IgD-negative memory B cell (primary cell): ENCODE measurements around the gene PSMD13. TPM values are rescaled to one million over a fixed set of nuclear protein-coding genes. Genes with fewer than 3 reads are reported as not detected.

Source experiments
- H3K27ac Mint-ChIP-seq, 3 donors: one replicate each; pipeline ENCODE4 v1.8.0; 2020 to 2022; ENCODE audit warnings: mild to moderate bottlenecking in 3 of 3, mixed read lengths in 3 of 3, moderate library complexity in 1 of 3
- H3K27me3 Mint-ChIP-seq: one replicate; pipeline ENCODE4 v1.8.0; 2021; ENCODE audit warnings: mixed read lengths
- H3K36me3 Mint-ChIP-seq: one replicate; pipeline ENCODE4 v1.8.0; 2020; ENCODE audit warnings: mild to moderate bottlenecking, mixed read lengths
- H3K4me1 Mint-ChIP-seq, 3 donors: one replicate each; pipeline ENCODE4 v1.8.0; 2020 to 2022; ENCODE audit warnings: mixed read lengths in 3 of 3, mild to moderate bottlenecking in 1 of 3
- H3K4me3 Mint-ChIP-seq, 4 donors: one replicate each; pipeline ENCODE4 v1.8.0; 2020 to 2022; ENCODE audit warnings: mild to moderate bottlenecking in 4 of 4, mixed read lengths in 4 of 4, moderate library complexity in 3 of 4
- H3K9me3 Mint-ChIP-seq, 3 donors: one replicate each; pipeline ENCODE4 v1.8.0; 2020 to 2021; ENCODE audit warnings: mixed read lengths in 3 of 3, mild to moderate bottlenecking in 1 of 3
- polyA plus RNA-seq: library from polyadenylated mRNA; unstranded; fragments of 300-500 nt; fragmentation: Illumina TruSeq; gene quantifications from one replicate; pipeline ENCODE4 v1.2.3, GENCODE V29; 2021

Gene PSMD13
- polyA plus RNA-seq, 1 donor from 2014 or later: 179 TPM

DNA sequence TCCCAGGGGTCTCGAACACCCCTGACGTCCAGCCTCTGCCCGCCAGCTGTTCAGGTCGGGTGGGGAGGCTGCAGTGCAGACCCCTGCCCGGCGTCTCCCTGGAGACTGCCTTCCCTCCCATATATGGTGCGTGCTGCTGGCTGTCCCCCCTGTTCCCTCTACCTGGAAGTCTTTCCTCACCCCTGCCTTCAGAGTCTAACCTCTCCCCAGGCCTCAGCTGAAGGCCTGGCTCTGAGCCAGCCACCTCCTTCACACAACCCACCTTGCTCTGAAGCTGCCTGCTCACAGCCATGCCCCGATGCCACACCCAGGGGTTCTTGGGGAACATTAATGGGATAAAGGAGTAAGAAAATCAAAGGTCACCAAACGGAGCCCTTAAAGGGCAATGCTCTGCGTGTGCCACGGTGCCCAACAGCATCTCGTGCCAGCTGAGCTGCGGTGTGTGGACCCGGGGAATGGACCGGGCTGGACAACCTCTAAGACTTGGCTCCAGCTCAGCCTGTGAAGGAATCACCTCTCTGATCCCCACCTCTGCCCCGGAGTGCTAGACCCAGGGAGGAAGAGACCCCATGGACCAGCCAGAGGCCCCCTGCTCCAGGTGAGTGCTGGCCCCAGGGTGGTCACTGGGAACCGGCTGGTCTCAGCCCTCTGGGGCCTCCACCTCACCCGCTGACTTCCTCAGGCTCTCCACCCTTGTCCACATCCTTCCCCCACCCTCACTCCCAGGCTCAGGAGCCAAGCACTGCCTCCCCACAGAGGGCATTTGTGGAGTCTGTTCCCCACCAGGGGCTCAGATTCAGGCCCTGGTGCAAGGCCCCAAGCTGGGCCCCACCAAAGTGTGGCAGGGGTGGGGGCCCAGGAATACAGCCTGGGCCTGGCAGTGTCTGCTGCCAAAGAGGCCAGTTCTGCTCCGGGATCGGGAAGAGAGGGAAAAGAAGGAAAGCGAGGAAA, 41.5 kb downstream of the PSMD13 start, which contains the start of gene NLRP6:
Gene NLRP6, plus strand, starts transcription at position 407 of the 951 bp plus-strand sequence. Its CDS starts 163 bp downstream, at position 570.
- Mint-ChIP-seq H3K27ac (peak within 1 kb of the TSS in 2 of 3 donors; percentile 29 to 76), H3K27me3 (peaks cover 16% of the 10 kb centered on the region), H3K36me3 (peaks cover 1% of the 10 kb centered on the region), H3K4me3 (peak within 1 kb of the TSS in 3 of 4 donors; percentile 48 to 84 (median 55)), H3K9me3 (no peaks in the 10 kb centered on the region), H3K4me1 (peaks cover 16 to 26% (median 24%) of the 10 kb centered on the region in 3 donors)

DNA sequence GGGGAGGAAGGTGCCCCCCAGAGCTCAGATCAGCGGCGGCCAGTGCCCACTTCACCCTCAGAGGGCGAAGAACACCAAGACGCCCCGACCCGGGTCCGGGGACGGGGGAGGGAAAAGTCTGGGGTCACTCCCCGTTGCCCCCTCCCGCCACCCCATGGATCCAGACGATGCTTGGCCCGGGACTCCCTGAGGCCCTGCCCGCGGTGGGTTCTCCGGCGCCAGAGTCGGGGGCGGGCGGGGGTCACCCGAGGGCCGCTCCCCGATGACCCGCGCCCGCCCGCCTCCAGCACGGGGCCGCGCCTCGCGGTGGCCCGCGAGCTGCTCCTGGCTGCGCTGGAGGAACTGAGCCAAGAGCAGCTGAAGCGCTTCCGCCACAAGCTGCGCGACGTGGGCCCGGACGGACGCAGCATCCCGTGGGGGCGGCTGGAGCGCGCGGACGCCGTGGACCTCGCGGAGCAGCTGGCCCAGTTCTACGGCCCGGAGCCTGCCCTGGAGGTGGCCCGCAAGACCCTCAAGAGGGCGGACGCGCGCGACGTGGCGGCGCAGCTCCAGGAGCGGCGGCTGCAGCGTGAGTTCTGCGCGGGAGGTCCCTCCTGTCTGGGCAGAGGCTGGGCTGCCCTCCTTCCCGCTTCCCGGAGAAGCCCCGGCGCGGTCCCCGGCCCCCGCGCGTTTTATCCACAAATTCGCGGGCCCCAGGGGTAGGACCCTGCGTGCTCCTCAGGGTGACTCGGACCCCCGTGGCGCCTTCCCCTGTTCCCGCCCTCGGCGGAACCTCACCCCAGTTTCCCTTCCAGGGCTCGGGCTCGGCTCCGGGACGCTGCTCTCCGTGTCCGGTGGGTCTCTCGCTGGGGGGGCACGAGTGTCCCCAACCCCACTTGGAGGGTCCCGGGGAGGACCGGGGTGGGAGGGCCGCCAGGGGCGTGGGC, 42.5 kb downstream of the PSMD13 start:
- H3K4me1 Mint-ChIP-seq: peaks cover 16 to 24% (median 24%) of the 10 kb centered on the region in 3 donors
- peak overlapping the region in 3 of 4 donors; percentile 34 to 85 (median 84) for H3K4me3 Mint-ChIP-seq
- H3K27me3 Mint-ChIP-seq: peaks cover 19% of the 10 kb centered on the region
- no peaks in the 10 kb centered on the region for H3K9me3 Mint-ChIP-seq
- peaks cover 1% of the 10 kb centered on the region for H3K36me3 Mint-ChIP-seq
- H3K27ac Mint-ChIP-seq: no peak overlapping the region

DNA sequence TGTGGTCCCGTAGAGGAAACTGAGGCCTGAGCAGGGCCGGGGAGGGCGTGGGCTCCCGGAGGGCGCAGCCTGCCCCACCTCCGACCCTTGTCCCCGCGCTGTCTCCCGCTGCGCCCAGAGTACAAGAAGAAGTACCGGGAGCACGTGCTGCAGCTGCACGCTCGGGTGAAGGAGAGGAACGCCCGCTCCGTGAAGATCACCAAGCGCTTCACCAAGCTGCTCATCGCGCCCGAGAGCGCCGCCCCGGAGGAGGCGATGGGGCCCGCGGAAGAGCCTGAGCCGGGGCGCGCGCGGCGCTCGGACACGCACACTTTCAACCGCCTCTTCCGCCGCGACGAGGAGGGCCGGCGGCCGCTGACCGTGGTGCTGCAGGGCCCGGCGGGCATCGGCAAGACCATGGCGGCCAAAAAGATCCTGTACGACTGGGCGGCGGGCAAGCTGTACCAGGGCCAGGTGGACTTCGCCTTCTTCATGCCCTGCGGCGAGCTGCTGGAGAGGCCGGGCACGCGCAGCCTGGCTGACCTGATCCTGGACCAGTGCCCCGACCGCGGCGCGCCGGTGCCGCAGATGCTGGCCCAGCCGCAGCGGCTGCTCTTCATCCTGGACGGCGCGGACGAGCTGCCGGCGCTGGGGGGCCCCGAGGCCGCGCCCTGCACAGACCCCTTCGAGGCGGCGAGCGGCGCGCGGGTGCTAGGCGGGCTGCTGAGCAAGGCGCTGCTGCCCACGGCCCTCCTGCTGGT, 43.4 kb downstream of the PSMD13 start:
- Mint-ChIP-seq H3K9me3 (no peaks in the 10 kb centered on the region), H3K4me3 (peak overlapping the region; percentile 80 to 92 (median 84)), H3K27me3 (peaks cover 19% of the 10 kb centered on the region), H3K27ac (no peak overlapping the region), H3K4me1 (peaks cover 12 to 20% (median 19%) of the 10 kb centered on the region in 3 donors), H3K36me3 (peaks cover 1% of the 10 kb centered on the region)

DNA sequence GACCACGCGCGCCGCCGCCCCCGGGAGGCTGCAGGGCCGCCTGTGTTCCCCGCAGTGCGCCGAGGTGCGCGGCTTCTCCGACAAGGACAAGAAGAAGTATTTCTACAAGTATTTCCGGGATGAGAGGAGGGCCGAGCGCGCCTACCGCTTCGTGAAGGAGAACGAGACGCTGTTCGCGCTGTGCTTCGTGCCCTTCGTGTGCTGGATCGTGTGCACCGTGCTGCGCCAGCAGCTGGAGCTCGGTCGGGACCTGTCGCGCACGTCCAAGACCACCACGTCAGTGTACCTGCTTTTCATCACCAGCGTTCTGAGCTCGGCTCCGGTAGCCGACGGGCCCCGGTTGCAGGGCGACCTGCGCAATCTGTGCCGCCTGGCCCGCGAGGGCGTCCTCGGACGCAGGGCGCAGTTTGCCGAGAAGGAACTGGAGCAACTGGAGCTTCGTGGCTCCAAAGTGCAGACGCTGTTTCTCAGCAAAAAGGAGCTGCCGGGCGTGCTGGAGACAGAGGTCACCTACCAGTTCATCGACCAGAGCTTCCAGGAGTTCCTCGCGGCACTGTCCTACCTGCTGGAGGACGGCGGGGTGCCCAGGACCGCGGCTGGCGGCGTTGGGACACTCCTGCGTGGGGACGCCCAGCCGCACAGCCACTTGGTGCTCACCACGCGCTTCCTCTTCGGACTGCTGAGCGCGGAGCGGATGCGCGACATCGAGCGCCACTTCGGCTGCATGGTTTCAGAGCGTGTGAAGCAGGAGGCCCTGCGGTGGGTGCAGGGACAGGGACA, 44.1 kb downstream of the PSMD13 start:
- Mint-ChIP-seq H3K4me3 (peak overlapping the region; percentile 75 to 86 (median 80)), H3K9me3 (no peaks in the 10 kb centered on the region), H3K36me3 (peaks cover 1% of the 10 kb centered on the region), H3K27ac (peak overlapping the region in 2 of 3 donors; percentile 62 to 85), H3K27me3 (peaks cover 19% of the 10 kb centered on the region), H3K4me1 (peaks cover 11 to 15% (median 15%) of the 10 kb centered on the region in 3 donors)

DNA sequence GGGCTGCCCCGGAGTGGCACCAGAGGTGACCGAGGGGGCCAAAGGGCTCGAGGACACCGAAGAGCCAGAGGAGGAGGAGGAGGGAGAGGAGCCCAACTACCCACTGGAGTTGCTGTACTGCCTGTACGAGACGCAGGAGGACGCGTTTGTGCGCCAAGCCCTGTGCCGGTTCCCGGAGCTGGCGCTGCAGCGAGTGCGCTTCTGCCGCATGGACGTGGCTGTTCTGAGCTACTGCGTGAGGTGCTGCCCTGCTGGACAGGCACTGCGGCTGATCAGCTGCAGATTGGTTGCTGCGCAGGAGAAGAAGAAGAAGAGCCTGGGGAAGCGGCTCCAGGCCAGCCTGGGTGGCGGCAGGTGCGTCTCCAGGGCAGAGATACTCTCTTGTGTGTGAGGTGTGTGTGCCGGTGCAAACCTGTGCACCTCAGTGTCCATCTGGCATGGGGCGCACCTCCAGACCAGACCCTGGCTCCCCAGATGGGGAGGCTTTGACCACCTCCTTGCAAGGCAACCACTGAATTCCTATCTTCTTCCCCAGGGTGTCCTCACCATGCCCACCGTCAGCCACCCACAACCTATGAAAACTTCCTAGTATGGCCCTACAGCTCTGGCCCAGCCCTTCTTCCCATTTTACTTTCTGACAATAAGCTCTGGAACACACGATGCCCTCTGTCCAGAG, 44.8 kb downstream of the PSMD13 start:
- peaks cover 9 to 15% (median 13%) of the 10 kb centered on the region in 3 donors for H3K4me1 Mint-ChIP-seq
- H3K9me3 Mint-ChIP-seq: no peaks in the 10 kb centered on the region
- peaks cover 1% of the 10 kb centered on the region for H3K36me3 Mint-ChIP-seq
- peak overlapping the region in 2 of 3 donors; percentile 62 to 85 for H3K27ac Mint-ChIP-seq
- H3K4me3 Mint-ChIP-seq: peak overlapping the region; percentile 75 to 86 (median 80)
- H3K27me3 Mint-ChIP-seq: peaks cover 19% of the 10 kb centered on the region

DNA sequence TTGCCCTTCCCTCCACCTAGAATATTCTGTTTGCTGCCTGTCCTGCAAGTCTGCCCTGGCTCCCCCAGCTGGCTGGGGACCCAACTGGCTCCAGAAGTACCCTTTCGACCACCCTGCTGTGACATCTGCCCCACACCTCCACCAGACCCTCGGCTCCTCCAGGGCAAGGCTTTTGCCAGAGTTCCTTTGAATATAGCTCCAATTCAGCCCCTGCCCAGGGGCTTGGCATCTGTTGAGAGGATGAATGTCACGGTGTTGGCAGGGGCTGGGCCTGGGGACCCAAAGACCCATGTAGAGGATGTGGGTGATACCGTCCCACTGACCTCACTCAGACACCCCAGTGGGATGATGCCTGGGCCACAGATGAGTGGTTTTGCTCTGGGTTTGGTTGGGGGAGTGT, 45.4 kb downstream of the PSMD13 start:
- H3K36me3 Mint-ChIP-seq: peaks cover 1% of the 10 kb centered on the region
- H3K27me3 Mint-ChIP-seq: peaks cover 20% of the 10 kb centered on the region
- H3K4me1 Mint-ChIP-seq: peaks cover 8 to 19% (median 16%) of the 10 kb centered on the region in 3 donors
- H3K9me3 Mint-ChIP-seq: no peaks in the 10 kb centered on the region
- peak overlapping the region in 2 of 4 donors; percentile 63 to 75 for H3K4me3 Mint-ChIP-seq
- no peak overlapping the region for H3K27ac Mint-ChIP-seq

DNA sequence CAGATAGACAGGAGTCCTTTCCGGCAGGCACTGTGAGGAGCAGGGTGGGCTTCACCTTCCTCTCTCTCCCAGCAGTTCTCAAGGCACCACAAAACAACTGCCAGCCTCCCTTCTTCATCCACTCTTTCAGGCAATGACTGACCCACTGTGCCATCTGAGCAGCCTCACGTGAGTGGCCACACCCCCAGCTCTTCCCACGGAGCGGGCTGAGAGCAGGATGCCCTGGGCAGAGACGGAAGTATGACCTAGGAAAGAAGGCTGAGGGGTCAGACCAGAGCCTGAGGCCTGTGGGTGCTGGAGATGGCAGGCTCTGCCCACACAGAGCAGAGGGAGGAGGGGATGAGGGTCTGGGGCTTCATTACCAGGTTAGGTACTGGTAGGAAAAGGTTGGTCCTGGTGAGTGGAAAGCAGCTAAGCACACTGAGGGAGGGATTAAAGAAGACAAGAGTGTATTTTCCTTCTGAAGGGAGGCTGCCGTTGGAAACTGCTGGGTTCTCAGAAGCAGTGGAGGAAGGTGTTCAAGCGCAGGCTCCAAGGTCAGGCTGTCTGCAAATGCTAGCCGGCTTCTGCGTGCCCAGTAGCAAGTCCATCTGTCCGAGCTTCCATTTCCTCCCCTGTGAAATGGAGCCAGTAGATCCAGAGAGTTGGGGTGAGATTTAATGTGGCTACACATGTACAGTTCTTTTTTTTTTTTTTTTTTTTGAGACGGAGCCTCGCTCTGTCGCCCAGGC, 46.0 kb downstream of the PSMD13 start:
- H3K27me3 Mint-ChIP-seq: peaks cover 20% of the 10 kb centered on the region

DNA sequence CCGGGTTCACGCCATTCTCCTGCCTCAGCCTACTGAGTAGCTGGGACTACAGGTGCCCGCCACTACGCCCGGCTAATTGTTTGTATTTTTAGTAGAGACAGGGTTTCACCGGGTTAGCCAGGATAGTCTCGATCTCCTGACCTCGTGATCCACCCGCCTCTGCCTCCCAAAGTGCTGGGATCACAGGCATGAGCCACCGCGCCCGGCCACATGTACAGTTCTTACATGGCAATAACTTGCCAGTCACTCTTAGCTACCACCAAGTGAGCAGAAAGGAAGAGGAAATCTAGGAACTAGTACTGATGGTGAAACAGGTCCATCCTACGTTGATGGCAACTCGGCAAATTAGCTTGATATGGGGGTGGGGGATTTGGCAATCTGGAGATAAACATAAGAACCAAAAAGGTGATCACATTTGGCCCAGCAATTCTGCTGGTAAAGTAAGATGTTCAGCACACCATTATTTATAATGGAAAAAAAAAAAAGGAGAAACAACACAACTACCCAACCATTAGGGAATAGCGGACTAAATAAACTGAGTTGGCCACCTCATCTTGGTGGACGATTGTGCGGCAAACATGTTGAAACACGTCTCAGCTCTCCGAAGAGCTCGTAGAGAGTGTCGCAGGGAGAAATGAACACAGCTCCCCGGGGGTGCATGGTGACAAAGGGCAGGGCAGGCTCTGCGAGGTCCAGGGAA, 46.8 kb downstream of the PSMD13 start:
- peak overlapping the region in 2 of 4 donors; percentile 30 to 59 for H3K4me3 Mint-ChIP-seq
- peaks cover 21% of the 10 kb centered on the region for H3K27me3 Mint-ChIP-seq
- peak overlapping the region; percentile 1 to 69 (median 40) for H3K27ac Mint-ChIP-seq
- H3K36me3 Mint-ChIP-seq: peaks cover 1% of the 10 kb centered on the region
- H3K9me3 Mint-ChIP-seq: no peaks in the 10 kb centered on the region
- peaks cover 8 to 25% (median 18%) of the 10 kb centered on the region in 3 donors for H3K4me1 Mint-ChIP-seq

More for the DNA sequence above, 46.0 kb downstream of the PSMD13 start:
- Mint-ChIP-seq H3K36me3 (peaks cover 1% of the 10 kb centered on the region), H3K4me3 (peak overlapping the region in 2 of 4 donors; percentile 42 to 63), H3K27ac (peak overlapping the region in 1 of 3 donors; percentile 1), H3K4me1 (peaks cover 8 to 20% (median 18%) of the 10 kb centered on the region in 3 donors), H3K9me3 (no peaks in the 10 kb centered on the region)

DNA sequence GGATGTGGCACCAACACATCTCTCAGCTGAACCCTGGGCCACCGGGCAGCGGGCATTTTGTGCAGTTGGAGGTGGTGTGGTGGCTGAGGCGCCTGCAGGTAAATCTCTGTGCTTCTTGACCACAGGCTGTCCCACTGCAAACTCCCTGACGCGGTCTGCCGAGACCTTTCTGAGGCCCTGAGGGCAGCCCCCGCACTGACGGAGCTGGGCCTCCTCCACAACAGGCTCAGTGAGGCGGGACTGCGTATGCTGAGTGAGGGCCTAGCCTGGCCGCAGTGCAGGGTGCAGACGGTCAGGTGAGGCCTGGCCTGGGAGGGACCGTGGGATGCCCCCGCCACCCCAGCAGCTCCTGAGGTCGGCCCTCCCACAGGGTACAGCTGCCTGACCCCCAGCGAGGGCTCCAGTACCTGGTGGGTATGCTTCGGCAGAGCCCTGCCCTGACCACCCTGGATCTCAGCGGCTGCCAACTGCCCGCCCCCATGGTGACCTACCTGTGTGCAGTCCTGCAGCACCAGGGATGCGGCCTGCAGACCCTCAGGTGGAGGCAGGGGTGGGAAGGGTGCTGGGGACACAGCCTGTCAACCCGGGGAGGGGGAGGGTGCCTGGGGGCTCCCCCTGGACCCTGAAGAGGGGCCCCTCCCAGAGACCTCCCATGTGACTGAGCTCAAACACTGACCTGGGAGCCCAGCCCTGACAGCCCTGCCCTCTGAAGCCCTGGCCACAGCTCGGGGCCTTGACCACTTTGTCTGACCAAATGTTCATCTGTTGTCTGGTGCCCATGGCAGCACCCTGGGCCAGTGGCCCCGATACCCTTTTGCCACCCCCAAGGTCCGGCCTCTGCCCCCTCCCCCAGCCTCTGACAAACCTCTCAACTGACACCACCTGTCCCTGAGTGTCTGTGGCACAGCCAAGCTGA, 47.6 kb downstream of the PSMD13 start:
- peaks cover 8 to 23% (median 15%) of the 10 kb centered on the region in 3 donors for H3K4me1 Mint-ChIP-seq
- H3K27me3 Mint-ChIP-seq: peaks cover 20% of the 10 kb centered on the region
- peak overlapping the region in 1 of 4 donors; percentile 59 for H3K4me3 Mint-ChIP-seq
- H3K9me3 Mint-ChIP-seq: no peaks in the 10 kb centered on the region
- peaks cover 1% of the 10 kb centered on the region for H3K36me3 Mint-ChIP-seq
- peak overlapping the region in 1 of 3 donors; percentile 69 for H3K27ac Mint-ChIP-seq

DNA sequence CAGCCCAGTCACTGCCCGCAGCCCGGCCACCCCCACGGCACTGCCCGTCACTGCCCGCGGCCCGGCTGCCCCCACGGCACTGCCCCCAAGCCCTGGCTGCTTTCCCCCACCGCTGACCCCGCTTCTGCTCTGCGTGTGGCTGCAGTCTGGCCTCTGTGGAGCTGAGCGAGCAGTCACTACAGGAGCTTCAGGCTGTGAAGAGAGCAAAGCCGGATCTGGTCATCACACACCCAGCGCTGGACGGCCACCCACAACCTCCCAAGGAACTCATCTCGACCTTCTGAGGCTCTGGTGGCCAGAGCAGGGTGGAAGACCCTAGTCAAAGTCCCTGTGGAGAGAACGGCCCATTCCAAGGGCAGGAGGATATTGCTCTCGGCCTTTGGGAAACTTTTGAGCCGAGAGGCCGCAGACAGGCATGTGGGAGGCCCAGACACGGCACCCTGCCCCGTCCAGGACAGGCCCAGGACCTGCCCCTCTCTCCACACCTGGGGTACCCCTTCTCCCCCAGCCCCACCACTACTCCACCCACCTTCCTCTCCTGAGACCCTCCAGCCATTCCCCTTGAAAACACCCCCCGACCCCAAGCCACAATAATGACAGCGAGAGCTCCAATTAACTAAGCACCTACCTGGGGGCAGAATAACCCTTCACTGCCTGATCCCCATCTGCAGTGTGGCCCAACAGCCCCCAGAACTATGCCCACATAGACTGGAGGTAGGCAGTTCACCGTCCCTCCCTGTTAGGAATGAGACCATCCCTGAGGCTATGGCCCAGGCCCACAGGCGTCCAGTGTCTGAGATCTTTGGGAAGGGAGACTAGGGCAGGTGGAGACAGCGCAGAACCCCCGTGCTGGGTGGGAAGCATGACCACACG, 48.5 kb downstream of the PSMD13 start:
- no peak overlapping the region for H3K27ac Mint-ChIP-seq
- no peak overlapping the region for H3K4me3 Mint-ChIP-seq
- no peaks in the 10 kb centered on the region for H3K9me3 Mint-ChIP-seq
- H3K27me3 Mint-ChIP-seq: peaks cover 18% of the 10 kb centered on the region
- no peaks in the 10 kb centered on the region for H3K36me3 Mint-ChIP-seq
- peaks cover 8 to 24% (median 15%) of the 10 kb centered on the region in 3 donors for H3K4me1 Mint-ChIP-seq
